NCI-H1092 treated with DMSO at 0.1 percent for 48 hours (cell line): ENCODE measurements around the gene SYNGR3.

Experiments used
- DNase-seq: peaks from one replicate; lab custom pipeline; 2025; lab: John Stamatoyannopoulos, UW

SYNGR3 gene

DNA sequence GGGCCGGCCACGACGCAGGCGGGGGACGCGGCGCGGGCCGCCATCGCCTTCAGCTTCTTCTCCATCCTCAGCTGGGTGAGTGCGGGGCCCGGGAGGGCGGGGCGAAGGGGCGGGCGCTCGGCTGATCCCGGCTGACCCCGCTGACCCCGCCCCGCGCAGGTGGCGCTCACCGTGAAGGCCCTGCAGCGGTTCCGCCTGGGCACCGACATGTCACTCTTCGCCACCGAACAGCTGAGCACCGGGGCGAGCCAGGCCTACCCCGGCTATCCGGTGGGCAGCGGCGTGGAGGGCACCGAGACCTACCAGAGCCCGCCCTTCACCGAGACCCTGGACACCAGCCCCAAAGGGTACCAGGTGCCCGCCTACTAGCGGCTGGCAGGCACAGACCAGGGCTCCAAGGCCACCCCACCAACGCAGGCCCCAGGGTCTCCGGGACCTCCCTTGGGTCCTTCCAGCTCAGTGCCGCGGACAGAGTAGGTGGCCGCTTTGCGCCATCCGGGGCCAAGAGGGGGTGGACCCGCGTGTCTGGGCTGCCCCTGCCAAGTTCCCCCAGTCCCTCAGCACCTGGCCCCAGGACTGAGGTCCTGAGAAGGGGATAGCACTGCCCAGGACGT, 3.0 kb downstream of the SYNGR3 start:
- DNase-seq = no peak

DNA sequence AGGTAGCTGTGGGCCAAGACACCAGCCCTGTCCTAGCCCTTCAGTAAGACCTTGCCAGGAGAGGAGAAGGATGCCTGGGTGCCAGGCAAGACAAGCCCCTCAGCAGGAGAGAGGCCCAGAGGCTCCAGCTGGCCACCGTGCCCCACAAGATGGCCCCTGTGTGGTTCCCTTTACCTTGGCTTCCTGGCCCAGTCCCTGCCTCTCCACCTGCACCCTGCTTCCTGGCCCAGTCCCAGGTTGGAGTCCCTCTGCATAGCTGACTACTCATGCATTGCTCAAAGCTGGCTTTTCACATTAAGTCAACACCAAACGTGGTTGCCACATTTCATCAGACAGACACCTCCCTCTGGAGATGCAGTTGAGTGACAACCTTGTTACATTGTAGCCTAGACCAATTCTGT, 4.0 kb downstream of the SYNGR3 start:
- DNase-seq = no peak

GRCh38 chr16:1997494-1998359, 8.0 kb downstream of the SYNGR3 start:
- no peak for DNase-seq

- no peak for DNase-seq
Measured at GRCh38 chr16:1998360-1998835, 8.6 kb downstream of the SYNGR3 start.

- no peak for DNase-seq
Measured at GRCh38 chr16:1998852-1999801, 9.4 kb downstream of the SYNGR3 start.

- no peak for DNase-seq
Measured at GRCh38 chr16:1999866-2000514, 10.2 kb downstream of the SYNGR3 start.

GRCh38 chr16:2001035-2001434, 11.3 kb downstream of the SYNGR3 start:
- DNase-seq = no peak

GRCh38 chr16:2001456-2002355, 11.9 kb downstream of the SYNGR3 start:
- no peak for DNase-seq

DNA sequence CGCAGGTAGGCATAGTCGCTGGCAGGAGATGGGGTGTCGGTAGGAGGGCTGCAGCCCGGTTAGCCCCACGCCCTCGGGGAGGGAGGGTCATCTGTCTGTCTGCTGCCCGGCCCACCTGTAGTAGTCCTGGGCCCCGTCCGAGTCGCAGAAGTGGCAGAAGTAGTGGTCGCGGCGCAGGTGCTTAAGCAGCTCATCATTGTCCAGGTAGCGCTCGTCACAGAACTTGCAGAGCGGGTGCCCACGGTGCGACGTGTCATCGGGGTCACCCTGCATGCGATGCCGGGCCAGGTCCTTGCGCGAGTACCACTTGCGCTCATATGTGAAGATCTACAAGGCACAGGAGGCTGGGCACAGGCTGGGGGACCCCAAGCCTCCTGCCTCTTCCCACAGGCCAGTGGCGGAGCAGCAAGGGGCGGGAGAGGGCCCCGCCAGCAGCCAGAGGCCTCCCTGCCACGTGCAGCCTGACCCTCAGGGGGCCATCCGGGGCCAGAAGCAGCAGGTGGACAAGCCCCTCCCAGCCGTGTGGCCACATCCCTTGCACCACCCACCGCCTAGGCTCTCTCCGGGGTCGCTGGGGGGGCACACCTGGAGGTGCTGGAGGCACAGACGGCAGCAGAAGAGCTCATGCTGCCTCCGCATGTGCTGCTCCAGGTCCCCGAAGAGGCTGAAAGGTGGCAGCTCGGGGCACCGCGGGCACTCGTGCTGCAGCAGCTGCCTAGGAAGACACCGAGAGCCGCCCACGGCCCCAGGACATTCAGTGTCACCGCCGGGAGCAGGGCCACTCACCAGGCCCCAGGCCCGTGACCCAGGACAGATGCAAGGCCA, 12.8 kb downstream of the SYNGR3 start:
- DNase-seq = no peak

DNA sequence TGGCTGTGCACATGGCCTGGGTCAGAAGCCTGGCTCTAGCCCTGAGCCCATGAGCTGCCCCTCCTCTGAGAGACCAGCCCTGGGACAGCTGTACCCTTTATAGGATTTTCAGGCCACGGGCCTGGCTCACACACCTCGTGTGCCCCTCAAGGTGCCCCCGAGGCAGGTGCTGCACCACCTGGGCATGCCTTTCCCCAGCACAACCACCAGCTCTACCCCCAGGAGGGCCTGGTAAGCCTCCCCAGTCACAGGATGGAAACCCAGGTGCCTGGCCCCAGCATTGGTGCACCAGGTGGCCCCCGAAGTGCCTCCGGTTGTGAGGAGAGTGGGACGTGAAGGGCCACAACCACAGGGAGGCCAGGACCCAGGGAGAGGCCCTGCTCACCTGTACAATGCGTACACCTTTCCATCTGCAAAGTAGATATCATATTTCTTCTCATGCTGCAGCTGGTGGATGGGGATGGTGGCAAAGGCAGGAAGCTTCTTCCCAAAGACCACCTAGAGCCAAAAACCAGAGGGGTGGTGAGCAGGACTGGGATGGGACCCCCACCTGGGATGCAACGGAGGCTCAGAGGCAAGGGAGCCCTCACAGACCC, 13.6 kb downstream of the SYNGR3 start:
- DNase-seq = no peak

- peak; percentile 87 for DNase-seq
Measured at GRCh38 chr16:2003827-2004641, 14.3 kb downstream of the SYNGR3 start.

DNA sequence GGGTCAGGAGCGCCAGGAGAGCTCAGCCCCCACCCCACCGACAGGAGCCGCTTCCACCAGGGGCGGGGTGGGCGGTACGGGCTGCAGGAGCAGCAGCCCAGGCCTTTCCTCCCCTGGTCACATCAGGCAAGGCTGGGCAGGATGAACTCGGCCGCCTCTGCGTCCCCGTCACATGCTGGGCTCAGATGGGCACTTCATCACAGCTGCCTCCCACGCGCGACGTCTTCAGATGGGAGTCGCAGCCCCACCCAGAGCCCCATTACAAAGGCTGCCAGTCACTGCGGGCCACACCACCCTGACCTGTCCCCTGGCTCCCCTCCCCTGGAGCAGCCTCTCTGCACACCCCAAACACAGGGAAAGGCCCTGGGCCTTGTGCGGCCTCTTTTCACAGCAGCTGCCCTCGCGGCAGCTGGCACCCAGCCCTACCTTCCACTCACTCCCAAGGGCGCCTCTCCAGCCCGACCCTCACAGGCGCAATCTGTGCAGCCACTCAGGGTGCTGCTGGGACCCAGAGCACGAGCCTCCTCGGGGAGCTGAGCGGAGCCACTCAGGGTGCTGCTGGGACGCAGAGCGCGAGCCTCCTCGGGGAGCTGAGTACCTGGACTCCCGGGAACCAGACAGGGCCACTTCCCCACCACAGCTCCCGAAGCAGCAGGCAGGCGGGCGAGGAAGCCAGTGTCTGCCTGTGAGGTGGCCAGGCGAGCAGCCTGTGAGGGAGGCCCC, 15.2 kb downstream of the SYNGR3 start:
- peak; percentile 68 for DNase-seq

DNA sequence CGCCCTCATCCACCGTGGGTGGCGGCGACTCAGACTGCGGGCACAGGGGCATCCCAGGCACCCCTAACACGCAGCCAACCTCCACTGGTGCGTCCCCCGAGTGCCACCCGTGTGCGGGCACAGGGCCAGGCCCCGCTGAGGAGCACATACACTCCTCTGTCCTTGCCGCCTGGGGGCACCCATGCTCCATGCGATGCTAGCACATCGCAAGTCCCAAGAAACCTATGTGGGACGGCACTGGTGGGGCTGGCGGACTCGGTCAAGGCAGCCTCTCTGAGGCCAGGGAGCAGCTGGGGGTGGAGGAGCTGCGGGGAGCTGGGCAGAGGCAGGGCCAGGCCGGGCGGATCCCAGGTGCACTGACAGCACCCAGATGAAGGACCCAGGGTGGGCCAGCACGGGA, 15.9 kb downstream of the SYNGR3 start:
- peak; percentile 15 for DNase-seq

GRCh38 chr16:2006317-2006716, 16.5 kb downstream of the SYNGR3 start:
- no peak for DNase-seq

DNA sequence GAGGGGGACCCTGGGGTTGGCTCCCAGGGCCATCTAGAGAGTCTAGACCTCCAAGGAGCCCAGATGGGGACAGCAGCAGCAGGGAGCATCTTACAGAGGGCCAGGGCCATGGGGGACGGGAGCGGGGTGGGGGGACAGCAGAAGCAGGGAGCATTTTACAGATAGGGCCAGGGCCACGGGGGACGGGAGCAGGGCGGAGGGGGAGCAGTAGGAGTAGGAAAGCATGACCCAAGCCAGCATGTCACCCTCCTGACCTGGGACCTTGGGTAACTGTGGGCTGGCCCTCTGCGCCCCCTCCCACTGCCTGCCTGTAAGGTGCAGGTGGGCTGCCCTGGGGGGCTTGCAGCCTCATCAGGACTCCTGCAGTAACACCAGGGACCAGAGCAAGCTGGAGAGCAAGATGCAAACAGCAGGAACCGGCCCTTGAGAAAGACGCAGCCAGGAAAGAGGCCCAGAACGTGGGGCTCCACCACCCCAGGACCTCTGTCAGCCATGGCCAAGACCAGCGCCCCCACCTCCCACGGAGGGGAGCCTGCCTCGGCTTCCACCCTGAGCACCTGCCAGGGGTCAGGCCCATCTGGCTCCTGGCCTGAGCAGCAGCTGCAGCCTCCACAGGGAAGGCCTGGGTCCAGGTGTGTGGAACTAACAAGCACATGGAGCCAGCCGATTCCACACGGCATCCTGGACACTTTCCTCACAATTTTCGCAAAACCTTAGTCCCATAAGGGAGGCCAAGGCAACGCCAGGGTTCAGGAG, 17.5 kb downstream of the SYNGR3 start:
- DNase-seq = no peak

DNA sequence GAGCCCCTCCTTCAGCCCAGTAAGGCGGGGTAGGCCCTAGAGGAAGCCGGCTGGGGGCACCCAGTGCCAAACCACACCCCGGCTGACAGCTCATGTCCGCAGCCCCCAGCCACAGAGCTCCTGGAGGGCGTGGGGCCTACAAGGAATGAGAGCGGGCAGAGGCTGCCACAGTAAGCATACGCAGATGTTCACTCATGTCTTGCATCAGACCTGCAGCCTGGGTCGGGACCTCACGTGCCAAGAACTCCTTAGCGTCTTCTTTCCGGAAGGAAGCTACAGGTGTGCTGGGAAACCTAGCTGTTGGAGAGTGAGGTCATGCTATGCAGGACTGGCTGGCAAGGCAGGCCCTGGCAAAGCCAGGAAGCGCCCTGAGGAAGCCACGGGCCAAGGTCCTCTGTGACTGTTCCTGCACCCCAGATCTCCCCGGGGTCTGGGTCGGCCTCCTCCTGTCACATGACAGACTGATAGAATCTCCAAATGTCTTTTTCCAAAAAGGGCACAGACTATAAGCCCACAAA, 18.3 kb downstream of the SYNGR3 start:
- DNase-seq = no peak

GRCh38 chr16:2008631-2009163, 18.9 kb downstream of the SYNGR3 start:
- DNase-seq = no peak
